PFSK-1 (cell line): Measurements from ENCODE around the gene CLDN34.

Experiments used
- POLR2AphosphoS5 ChIP-seq: IDR thresholded peaks from 2 replicates; pipeline ENCODE4 v1.6.1; 2012; ENCODE audit warnings: low read depth, mild to moderate bottlenecking, control low read depth, low read length, moderate library complexity
- SIN3A ChIP-seq: IDR thresholded peaks from 2 replicates; pipeline ENCODE4 v1.6.1; 2012; ENCODE audit warnings: mild to moderate bottlenecking, low read length, moderate library complexity, borderline replicate concordance; ENCODE audit not compliant: insufficient read depth
- TF ChIP-seq, protein P1 (sequence below), 2 experiments: IDR thresholded peaks; 2 replicates each; pipeline versions ENCODE4 v1.6.1 to v1.8.0; 2011 to 2012; ENCODE audit warnings: low read depth in 2 of 2, low read length in 2 of 2, control low read depth in 1 of 2, inconsistent platforms in 1 of 2, mild to moderate bottlenecking in 1 of 2, moderate library complexity in 1 of 2; ENCODE audit not compliant: insufficient read depth in 1 of 2

DNA sequence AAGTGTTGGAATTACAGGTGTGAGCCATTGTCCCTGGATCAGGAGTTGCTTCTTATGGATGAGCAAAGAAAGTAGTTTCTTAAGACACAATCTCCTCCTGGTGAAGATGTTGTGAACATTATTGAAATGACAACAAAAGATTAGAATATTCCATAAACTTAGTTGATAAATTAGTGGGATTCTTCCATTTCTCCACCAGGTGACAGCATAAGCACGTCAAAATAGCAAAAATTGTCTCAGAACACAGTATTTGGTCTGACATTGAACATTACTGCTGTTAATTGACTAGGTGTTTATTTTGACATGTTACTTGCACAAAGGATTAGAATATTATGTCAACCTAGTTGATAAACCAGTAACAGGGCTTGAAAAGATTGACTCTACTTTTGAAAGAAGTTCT lies 21.6 kb downstream of the CLDN34 start:
- no peak for TF ChIP-seq SIN3A
- TF ChIP-seq, protein P1, sequence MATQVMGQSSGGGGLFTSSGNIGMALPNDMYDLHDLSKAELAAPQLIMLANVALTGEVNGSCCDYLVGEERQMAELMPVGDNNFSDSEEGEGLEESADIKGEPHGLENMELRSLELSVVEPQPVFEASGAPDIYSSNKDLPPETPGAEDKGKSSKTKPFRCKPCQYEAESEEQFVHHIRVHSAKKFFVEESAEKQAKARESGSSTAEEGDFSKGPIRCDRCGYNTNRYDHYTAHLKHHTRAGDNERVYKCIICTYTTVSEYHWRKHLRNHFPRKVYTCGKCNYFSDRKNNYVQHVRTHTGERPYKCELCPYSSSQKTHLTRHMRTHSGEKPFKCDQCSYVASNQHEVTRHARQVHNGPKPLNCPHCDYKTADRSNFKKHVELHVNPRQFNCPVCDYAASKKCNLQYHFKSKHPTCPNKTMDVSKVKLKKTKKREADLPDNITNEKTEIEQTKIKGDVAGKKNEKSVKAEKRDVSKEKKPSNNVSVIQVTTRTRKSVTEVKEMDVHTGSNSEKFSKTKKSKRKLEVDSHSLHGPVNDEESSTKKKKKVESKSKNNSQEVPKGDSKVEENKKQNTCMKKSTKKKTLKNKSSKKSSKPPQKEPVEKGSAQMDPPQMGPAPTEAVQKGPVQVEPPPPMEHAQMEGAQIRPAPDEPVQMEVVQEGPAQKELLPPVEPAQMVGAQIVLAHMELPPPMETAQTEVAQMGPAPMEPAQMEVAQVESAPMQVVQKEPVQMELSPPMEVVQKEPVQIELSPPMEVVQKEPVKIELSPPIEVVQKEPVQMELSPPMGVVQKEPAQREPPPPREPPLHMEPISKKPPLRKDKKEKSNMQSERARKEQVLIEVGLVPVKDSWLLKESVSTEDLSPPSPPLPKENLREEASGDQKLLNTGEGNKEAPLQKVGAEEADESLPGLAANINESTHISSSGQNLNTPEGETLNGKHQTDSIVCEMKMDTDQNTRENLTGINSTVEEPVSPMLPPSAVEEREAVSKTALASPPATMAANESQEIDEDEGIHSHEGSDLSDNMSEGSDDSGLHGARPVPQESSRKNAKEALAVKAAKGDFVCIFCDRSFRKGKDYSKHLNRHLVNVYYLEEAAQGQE (IDR thresholded peaks at IDR 0.05; ENCODE audit: insufficient read depth in 1 of 2, low read depth in 2 of 2, low read length in 2 of 2), result no peak
- no peak for TF ChIP-seq POLR2AphosphoS5
